Measurements from ENCODE around the gene STEAP4.
"Not testable (repeated sequence)": the region's sequence is repeated elsewhere in the genome, so short reads cannot be mapped to it uniquely, and the experiment has no call there.

The STEAP4 gene

DNA sequence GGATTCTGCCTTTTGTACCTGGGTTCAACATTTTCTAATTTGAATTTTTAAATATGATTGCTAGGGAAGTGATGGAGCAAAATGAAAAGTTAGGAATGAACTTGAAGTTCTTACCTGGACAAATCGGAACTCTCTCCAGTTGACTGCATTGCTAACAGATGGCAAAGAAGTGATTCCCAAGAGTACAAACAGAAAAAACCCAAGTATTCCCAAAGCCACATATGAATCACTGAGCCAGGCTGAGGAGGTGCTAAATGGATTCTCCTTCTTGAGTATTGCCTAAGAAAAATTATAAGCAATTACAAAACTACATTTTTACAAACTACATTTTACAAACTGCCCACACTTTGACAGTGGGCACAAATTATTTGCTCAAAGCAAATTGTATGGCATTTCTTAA, 25.9 kb downstream of the STEAP4 start:
- Histone ChIP-seq H3K36me3 (no peaks in the 10 kb centered on the region), H3K4me3 (no peak overlapping the region), H3K4me1 (no peaks in the 10 kb centered on the region), H3K27me3 (no peaks in the 10 kb centered on the region), H3K9me3 (no peaks in the 10 kb centered on the region), H3K27ac (no peak overlapping the region)
- intact Hi-C loops (cut with DNase I; ENCODE audit: low total_unique reads): no loop called here
- no peak for DNase-seq
- no peak for TF ChIP-seq CTCF (IDR thresholded peaks at IDR 0.05)

DNA sequence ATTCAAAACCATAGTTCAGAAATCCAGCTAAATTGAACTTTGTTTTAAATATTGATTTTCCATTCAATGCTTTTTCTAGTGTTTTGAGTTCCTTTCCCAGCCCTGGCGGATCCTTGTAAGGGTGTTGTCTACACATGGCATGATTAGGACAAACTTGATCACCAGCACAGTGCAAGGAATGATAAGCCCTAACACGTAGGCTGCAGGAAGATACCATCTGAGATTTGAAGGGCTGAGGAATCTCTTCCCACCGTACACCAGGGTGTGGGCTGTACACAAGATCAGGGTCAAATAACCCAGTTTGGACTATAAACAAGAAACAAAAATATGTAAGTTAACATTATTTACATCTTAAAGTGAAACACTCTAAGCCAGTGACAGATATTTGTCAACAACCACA, 27.4 kb downstream of the STEAP4 start:
- Histone ChIP-seq H3K9me3 (no peaks in the 10 kb centered on the region), H3K4me1 (no peaks in the 10 kb centered on the region), H3K27me3 (no peaks in the 10 kb centered on the region), H3K27ac (no peak overlapping the region), H3K4me3 (no peak overlapping the region), H3K36me3 (no peaks in the 10 kb centered on the region)
- no peak for DNase-seq
- intact Hi-C loops (cut with DNase I; ENCODE audit: low total_unique reads): no loop called here
- no peak for TF ChIP-seq CTCF (IDR thresholded peaks at IDR 0.05)

DNA sequence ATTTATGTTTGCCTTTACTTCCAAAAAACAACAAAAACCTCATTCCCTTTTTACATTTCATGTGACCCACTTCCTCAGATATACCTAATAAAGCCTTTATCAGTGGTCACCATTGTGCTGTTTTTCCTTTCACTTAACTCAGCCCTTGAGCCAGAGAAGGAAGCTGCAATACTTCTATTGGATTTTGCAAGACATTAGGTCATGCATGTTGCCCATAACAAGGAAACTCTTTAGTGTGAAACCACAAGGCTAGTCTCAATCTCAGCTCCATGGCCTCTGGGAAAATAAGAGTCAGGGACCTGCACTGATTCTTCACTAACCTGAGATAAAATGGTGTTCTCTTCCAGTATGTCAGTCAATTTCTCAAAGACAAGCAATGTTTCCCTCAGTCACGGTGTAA, 27.8 kb downstream of the STEAP4 start:
- DNase-seq: no peak
- no peak overlapping the region for H3K27ac ChIP-seq
- no peaks in the 10 kb centered on the region for H3K4me1 ChIP-seq
- no peak overlapping the region for H3K4me3 ChIP-seq
- no peak for TF ChIP-seq CTCF (IDR thresholded peaks at IDR 0.05)
- intact Hi-C loops (cut with DNase I; ENCODE audit: low total_unique reads): no loop called here
- H3K36me3 ChIP-seq: no peaks in the 10 kb centered on the region
- H3K27me3 ChIP-seq: no peaks in the 10 kb centered on the region
- H3K9me3 ChIP-seq: no peaks in the 10 kb centered on the region

DNA sequence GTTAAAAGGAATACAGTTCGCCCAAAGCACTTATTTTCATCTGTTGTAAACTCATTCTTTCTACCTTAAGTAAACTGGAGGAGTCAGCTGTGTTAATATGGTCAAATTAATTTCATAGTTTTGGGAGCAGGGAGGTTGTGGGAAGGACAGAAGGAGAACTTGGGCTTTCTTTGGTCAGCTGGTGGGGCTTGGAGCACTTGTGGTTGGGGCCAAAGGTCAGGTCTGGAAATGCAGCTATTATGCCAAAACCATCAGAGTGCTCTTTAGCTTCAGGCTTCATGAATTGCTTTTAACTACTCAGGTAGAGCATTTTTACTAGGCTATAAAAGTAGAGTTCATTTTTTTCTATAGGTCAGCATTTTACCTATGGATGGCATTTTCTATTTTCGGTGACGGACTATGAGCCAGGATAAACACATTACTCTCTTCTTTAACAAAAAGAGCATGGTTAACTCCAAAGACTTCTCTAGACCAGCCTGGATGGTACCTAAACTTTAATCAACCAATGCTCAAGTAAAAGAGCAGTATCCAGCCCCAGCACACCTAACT, 30.0 kb downstream of the STEAP4 start:
- H3K36me3 ChIP-seq: no peaks in the 10 kb centered on the region
- H3K4me1 ChIP-seq: no peaks in the 10 kb centered on the region
- no peak overlapping the region for H3K27ac ChIP-seq
- H3K4me3 ChIP-seq: no peak overlapping the region
- no peaks in the 10 kb centered on the region for H3K27me3 ChIP-seq
- no peak for DNase-seq
- intact Hi-C loops (cut with DNase I; ENCODE audit: low total_unique reads): no loop called here
- TF ChIP-seq CTCF (IDR thresholded peaks at IDR 0.05): no peak
- no peaks in the 10 kb centered on the region for H3K9me3 ChIP-seq

GRCh38 chr7:88274856-88275255, 31.8 kb downstream of the STEAP4 start:
- H3K27ac ChIP-seq; H3K36me3 ChIP-seq; H3K9me3 ChIP-seq; H3K4me1 ChIP-seq; DNase-seq; H3K27me3 ChIP-seq; intact Hi-C loops (cut with DNase I; ENCODE audit: low total_unique reads); H3K4me3 ChIP-seq: not testable (repeated sequence)

DNA sequence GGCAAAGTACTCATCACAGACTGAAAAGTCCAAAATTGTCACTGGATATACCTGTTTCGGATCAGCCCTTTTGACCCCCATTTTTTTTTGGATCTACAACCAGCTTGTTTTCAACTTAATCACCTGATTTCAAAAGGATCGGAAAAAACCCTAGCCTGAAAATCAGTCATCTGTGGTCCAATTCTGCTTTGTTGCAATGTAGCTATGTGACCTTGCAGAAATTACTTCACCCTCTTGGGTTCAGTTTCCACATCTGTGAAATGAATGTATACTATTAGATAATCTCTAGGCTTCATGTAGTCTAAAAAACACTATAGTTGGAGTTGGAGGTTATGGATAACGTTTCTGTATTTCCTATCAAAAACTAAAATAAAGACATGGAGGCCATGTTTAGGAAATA, 37.1 kb downstream of the STEAP4 start:
- intact Hi-C loops (cut with DNase I; ENCODE audit: low total_unique reads): no loop called here
- Histone ChIP-seq H3K27ac (no peak overlapping the region), H3K4me3 (no peak overlapping the region), H3K27me3 (no peaks in the 10 kb centered on the region), H3K9me3 (no peaks in the 10 kb centered on the region), H3K36me3 (no peaks in the 10 kb centered on the region), H3K4me1 (no peaks in the 10 kb centered on the region)
- TF ChIP-seq CTCF (IDR thresholded peaks at IDR 0.05): no peak
- DNase-seq: no peak
